ENCODE results near the gene NEURL1B.

NEURL1B gene

GRCh38 chr5:172681421-172681820, 40.4 kb downstream of the NEURL1B start:
- DNase-seq, result no peak

- no peak for DNase-seq
Measured at GRCh38 chr5:172683264-172683644, 42.2 kb downstream of the NEURL1B start.

- no peak for DNase-seq
Measured at GRCh38 chr5:172683645-172684471, 42.8 kb downstream of the NEURL1B start.

- no peak for DNase-seq
Measured at GRCh38 chr5:172685091-172685490, 44.0 kb downstream of the NEURL1B start.

- DNase-seq, result no peak
Measured at GRCh38 chr5:172686111-172686510, 45.0 kb downstream of the NEURL1B start.

GRCh38 chr5:172686539-172687390, 45.7 kb downstream of the NEURL1B start:
- DNase-seq, result no peak

GRCh38 chr5:172687940-172688339, 46.9 kb downstream of the NEURL1B start:
- no peak for DNase-seq

- DNase-seq, result no peak
Measured at GRCh38 chr5:172688349-172689217, 47.5 kb downstream of the NEURL1B start.

- no peak for DNase-seq
Measured at GRCh38 chr5:172689218-172689572, 48.1 kb downstream of the NEURL1B start.

GRCh38 chr5:172689801-172690200, 48.7 kb downstream of the NEURL1B start:
- no peak for DNase-seq

- no peak for DNase-seq
Measured at GRCh38 chr5:172690258-172691075, 49.4 kb downstream of the NEURL1B start.

GRCh38 chr5:172691886-172692285, 50.8 kb downstream of the NEURL1B start:
- DNase-seq, result no peak

GRCh38 chr5:172692451-172692850, 51.4 kb downstream of the NEURL1B start:
- DNase-seq, result no peak

GRCh38 chr5:172692981-172693380, 51.9 kb downstream of the NEURL1B start:
- DNase-seq, result no peak

- no peak for DNase-seq
Measured at GRCh38 chr5:172694061-172694460, 53.0 kb downstream of the NEURL1B start.

GRCh38 chr5:172694541-172694940, 53.5 kb downstream of the NEURL1B start:
- no peak for DNase-seq

GRCh38 chr5:172695232-172696054, 54.4 kb downstream of the NEURL1B start:
- DNase-seq, result no peak

- DNase-seq, result no peak
Measured at GRCh38 chr5:172696171-172696849, 55.2 kb downstream of the NEURL1B start.

- peak; percentile 86 for DNase-seq
Measured at GRCh38 chr5:172697123-172698121, 56.4 kb downstream of the NEURL1B start.
